HL-60/S4 (cell line): ENCODE data around the gene HAX1.

Experiments
- in situ Hi-C: fragments of 300-500 bp; cut with MboI; formaldehyde crosslinking; loops from 2 replicates; pipeline ENCODE4 v1.14.3; 2022; ENCODE audit warnings: low sequenced_read_pairs

The HAX1 gene

DNA sequence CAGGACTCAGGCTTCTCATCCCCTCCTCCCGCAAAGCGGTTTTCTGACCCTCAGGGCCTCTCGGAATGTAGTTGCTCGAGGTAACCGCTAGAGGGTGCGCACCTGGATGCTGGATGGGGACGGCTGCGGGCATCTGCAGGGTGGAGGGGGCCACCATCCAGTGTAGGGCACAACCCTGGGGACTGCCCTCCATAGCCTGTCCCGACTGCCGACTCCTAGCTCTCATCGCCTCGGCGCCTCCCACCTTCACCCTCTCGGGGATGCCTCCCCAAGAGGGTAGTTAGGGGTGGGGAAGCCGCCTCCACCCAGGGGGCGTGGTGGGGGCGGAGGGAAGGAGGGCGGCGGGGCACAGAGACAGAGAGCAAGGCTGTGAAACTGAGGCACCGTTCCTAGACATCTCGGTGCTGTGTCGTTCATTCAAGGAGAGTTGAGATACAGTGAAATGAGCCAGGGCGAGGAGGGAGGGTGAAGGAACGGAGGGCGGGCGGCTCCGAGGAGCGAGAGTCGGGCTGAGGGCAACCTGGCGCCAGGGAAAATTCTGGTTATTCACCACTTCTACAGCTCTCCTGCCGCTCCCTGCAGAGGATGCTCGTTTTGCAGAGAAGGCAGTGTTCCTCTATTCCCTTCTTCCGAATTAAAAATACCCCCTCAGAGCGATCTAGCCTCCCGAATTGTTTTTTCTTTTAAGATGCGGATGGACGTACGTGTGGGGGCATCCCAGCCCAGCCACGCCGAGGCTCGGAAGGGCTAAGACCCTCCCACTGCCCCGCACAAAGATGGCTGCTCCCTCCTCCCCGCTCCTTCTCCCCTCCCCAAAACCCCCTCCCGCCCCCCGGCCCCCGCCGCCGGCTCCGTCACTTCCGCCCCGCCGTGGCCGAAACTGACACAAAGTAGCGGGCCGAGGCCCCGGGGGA, 52.5 kb downstream of the HAX1 start, which contains the start of gene ATP8B2:
TSS of gene ATP8B2 (plus strand) at position 857 of the 914 bp plus-strand sequence. CDS start 2,617 bp downstream, outside the sequence.
- in situ Hi-C loops, result no loop called here
